GM18868 (cell line): ENCODE results near the gene RASL10A.

Source experiments
- ATAC-seq: cut with Tn5 transposase; IDR thresholded peaks from one replicate; pipeline ENCODE4 v1.9.1; 2021; ENCODE audit warnings: mild to moderate bottlenecking, moderate library complexity; ENCODE audit not compliant: unreplicated experiment

Gene RASL10A

DNA sequence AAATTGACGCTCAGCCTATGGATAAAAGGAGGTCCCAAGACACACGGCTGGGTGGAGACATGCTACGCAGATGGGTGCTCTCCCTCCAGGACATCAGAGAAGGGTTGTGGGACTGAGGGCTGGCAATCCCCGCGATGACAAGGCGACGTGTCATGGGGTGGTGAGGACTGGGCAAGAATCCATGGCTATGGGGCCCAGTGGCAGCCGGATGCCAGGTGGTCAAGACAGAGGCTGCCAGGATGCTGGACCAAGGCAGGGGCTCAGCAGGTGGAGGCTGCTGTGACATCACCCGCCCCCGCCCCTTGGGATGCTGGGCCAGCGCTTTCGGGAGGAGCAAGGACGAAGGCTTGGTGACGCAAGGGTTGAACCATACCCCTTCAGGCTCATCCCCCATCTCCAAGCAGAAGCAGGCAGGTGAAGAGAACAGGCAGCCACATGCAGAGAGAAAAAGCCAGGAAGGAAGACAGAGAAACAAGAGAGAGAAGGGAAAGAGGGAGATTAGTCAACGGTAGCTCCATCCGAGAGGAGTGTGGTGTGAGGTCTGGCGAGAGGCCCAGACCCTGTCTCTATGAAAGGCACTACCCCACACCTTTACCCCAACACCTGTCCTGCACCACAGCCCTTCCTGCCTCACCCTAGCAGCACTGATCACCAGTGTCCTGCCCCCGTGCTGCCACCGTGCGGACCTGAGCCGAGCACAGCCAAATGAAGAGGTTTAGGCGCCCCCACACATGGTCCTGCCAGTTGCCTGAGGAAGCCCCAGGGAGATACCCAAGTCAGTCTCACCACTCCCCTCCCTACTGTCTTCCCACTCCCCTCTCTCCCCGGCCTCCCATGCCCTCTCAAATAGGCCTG, 24.1 kb upstream of the RASL10A start:
- no peak for ATAC-seq

GRCh38 chr22:29338398-29338797, 22.9 kb upstream of the RASL10A start:
- ATAC-seq = no peak

DNA sequence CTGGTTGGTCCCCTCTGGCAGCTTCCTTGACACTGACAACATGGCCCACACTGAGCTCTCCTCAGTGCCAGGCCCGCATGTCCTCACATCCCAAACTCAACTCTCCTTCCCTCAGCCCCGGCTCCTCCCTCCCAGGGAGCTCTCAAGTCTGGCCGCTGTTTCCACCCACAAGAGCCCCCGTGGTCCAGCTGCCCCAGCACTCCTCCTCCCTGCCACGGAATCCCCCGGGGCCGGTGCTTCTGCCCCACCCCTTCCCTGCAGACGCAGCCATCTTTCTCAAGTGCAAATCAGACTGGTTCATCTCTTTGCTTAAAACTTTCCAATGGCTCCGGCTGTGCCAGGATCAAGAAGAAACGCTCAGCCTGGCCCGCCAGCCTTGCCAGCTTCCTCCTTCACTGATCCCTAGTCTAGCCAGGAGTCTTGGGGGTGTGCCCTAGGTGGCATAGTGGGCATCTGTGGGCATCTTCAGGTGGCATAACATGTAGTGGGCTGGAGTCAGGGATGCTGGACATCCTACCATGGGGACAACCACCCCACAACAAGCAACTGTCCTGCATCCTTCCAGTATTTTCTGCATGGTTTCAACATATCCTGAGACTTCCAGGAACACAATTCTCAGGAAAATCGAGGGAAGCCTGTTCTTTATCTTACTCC, 22.3 kb upstream of the RASL10A start:
- no peak for ATAC-seq

DNA sequence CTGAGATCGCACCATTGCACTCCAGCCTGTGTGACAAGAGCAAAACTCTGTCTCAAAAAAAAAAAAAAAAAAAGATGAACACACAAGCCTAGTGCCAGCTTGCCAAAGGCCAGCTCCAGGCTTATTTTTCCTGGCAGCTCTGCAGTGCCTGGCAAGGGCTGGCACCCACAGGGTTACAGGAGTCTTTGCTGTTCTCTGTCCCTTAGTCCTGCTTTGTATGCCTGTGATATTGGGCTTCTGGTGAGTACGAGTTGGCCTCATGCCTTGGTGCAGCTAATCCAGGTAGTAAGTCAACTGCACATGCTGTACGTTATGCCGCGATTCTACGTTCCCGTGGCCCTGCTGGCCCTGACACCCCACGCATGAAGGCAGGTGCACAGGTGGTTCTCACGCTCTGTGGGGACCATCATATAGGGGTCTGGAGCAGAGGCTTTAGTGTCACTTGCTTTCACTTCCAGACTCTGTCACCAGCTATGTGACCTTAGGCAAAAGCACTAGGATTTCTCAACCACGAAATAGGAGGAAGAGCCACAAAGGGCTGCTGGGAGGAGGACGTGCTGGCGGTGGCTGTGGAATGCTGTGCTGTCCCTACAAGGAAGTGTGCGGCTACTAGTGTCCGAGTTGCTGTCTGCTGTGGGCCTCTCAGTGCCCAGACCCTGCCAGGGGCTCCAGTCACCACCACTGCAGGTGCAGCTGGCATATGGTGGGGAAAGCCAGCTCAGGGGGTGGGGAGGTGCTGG, 21.4 kb upstream of the RASL10A start:
- no peak for ATAC-seq

GRCh38 chr22:29335656-29336055, 20.2 kb upstream of the RASL10A start:
- no peak for ATAC-seq

DNA sequence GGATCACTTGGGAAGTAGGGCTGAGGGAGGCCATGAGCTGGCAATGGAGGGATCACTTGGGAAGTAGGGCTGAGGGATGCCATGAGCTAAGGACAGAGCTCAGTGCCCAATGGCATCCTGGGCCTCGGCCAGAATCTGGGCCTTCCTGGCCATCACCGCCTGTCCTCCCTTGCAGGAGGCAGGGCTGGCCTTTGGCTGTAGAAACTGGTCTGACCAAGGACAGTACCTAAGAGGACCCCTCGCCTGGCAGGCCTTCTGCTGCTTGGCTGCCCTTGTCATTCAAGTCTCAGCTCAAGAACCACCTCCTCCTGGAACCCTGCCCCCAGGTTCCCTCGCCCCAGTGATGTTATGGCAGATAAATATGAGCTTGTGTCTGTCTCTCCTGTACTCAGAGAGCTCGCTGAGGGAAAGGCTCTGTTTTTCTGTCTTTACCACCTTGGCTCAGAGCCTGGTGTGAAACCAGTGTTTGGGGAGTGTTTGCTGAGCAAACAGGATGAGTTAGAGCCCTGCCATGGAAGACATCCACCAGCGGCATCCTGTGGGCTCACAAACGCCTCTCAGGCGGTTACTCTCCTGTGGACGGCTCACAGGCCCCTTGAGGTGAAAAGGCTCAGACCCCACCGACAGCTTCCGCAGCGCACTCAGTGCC, 19.3 kb upstream of the RASL10A start:
- ATAC-seq = no peak

DNA sequence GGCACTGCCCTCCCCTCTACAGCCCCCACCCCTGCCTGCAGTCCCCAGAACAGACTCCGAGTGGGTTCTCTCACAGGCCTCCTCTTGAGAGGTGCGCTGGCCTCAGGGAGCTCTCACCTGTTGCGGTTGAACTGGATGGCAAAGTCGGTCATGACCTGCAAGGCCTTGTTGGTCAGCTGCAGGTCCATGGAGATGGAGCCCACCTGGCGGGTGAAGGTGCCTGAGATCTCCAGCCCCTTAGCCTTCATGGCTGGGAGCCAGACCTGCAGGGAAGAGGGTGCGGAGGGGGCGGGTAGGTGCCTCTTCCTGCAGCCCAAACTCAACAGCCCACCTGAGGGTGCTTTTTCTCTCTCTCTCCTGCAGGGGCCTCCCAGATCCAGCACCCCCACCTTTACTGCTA, 18.7 kb upstream of the RASL10A start:
- ATAC-seq = no peak

GRCh38 chr22:29332886-29333496, 17.5 kb upstream of the RASL10A start:
- no peak for ATAC-seq

DNA sequence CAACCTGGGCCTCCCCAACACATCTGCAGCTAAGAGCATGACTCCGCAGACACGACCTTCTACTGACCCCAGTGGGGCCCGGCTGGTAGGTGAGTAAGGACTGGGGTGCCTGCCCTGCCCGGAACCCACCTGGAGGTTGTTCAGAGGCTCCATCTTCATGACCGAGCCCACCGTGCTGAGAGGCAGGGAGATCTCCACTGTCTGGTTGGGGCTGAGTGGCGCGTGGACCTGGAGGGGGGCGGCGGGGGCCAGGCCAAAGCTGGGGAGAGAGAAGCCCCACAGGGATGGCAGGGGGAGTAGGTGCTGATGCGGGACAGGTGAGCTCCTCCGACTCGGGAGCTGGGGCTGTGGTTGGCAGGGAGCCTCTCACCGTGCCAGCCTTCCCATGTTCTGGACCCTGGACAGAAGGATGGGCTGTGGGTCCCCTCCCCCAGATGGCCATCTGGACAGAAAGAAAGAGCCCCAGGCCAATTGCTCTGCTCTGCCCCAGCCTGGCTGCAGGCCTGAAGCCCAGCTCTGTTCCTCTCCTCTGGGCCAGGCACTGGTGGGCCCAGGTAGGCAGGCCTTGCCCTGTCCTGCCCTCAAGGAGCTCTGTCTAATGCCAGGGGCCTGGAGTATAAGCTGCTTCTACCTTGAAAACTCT, 16.3 kb upstream of the RASL10A start:
- no peak for ATAC-seq

GRCh38 chr22:29331213-29331612, 15.7 kb upstream of the RASL10A start:
- ATAC-seq = no peak

DNA sequence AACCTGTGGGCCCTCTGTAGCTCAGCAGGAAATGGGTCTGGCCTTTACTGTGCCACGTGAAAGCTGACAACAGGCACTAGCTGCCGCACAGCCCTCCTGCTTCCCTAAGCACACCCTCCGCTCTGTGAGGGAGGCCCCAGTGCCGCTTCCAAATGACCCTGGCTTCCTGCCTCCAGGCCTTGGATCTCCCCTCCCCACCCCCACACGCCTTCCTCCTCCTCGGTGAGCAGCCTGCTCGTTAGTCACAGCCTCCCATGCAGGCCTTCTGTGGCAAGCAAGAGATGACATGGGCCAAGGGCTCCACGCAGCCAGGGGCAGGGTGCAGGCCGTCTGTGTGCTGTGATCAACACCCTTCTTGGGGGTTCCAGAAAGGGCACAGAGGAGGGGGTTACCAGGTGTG, 15.3 kb upstream of the RASL10A start:
- ATAC-seq = no peak

- ATAC-seq = no peak
Measured at GRCh38 chr22:29330291-29330690, 14.8 kb upstream of the RASL10A start.

- ATAC-seq = no peak
Measured at GRCh38 chr22:29329581-29329980, 14.1 kb upstream of the RASL10A start.

GRCh38 chr22:29328566-29329500, 13.3 kb upstream of the RASL10A start:
- no peak for ATAC-seq

DNA sequence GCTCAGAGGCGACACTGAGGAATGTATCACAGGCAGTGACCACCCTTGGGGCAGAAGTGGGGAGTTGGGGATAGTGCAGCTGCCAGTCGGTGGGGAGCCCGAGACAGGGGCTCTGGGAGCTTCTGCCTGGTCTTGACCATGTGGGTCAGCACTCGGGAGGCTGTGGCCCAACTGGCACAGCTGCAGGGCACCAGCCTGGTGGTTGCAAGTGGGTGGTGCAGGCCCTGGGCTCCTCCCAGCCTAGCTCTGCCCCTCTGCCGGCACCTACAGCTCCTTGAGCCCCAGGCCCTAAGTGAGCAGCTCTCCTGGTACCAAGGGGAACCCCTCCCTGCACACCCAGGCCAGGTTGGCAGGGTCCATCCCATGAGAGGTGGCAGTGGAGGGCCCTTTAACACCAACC, 12.6 kb upstream of the RASL10A start:
- no peak for ATAC-seq

- ATAC-seq = no peak
Measured at GRCh38 chr22:29327089-29327764, 11.7 kb upstream of the RASL10A start.

GRCh38 chr22:29326481-29326880, 11.0 kb upstream of the RASL10A start:
- no peak for ATAC-seq

GRCh38 chr22:29325785-29326315, 10.4 kb upstream of the RASL10A start:
- ATAC-seq = no peak
